HG02759 (cell line): Measurements from ENCODE around the gene VPS13D.

Experiments
- ATAC-seq: cut with Tn5 transposase; IDR thresholded peaks from one replicate; pipeline ENCODE4 v1.9.1; 2021; ENCODE audit warnings: mild to moderate bottlenecking, moderate library complexity; ENCODE audit not compliant: unreplicated experiment

The VPS13D gene

GRCh38 chr1:12480748-12481362 is 251.0 kb downstream of the VPS13D start:
- no peak for ATAC-seq

- no peak for ATAC-seq
Observed at GRCh38 chr1:12481928-12482327, 252.1 kb downstream of the VPS13D start.

GRCh38 chr1:12482988-12483387 is 253.2 kb downstream of the VPS13D start:
- ATAC-seq: no peak

- ATAC-seq: no peak
Observed at GRCh38 chr1:12485231-12486058, 255.6 kb downstream of the VPS13D start.

GRCh38 chr1:12486059-12486341 is 256.2 kb downstream of the VPS13D start:
- ATAC-seq: no peak

- ATAC-seq: no peak
Observed at GRCh38 chr1:12486401-12487005, 256.7 kb downstream of the VPS13D start.

GRCh38 chr1:12487520-12487919 is 257.7 kb downstream of the VPS13D start:
- no peak for ATAC-seq

GRCh38 chr1:12488666-12489354 is 259.0 kb downstream of the VPS13D start:
- no peak for ATAC-seq

GRCh38 chr1:12490532-12491142 is 260.8 kb downstream of the VPS13D start:
- ATAC-seq: no peak

- ATAC-seq: no peak
Observed at GRCh38 chr1:12491656-12492055, 261.8 kb downstream of the VPS13D start.

GRCh38 chr1:12495725-12496124 is 265.9 kb downstream of the VPS13D start:
- no peak for ATAC-seq

- no peak for ATAC-seq
Observed at GRCh38 chr1:12496154-12496961, 266.5 kb downstream of the VPS13D start.

- ATAC-seq: no peak
Observed at GRCh38 chr1:12499539-12500240, 269.9 kb downstream of the VPS13D start.

- no peak for ATAC-seq
Observed at GRCh38 chr1:12501661-12502060, 271.8 kb downstream of the VPS13D start.

- no peak for ATAC-seq
Observed at GRCh38 chr1:12502336-12503109, 272.7 kb downstream of the VPS13D start.

- ATAC-seq: no peak
Observed at GRCh38 chr1:12503709-12504108, 273.9 kb downstream of the VPS13D start.

GRCh38 chr1:12504601-12505000 is 274.8 kb downstream of the VPS13D start:
- no peak for ATAC-seq

- ATAC-seq: no peak
Observed at GRCh38 chr1:12505231-12505630, 275.4 kb downstream of the VPS13D start.

- no peak for ATAC-seq
Observed at GRCh38 chr1:12505639-12506280, 275.9 kb downstream of the VPS13D start.
